HG03108 (cell line): ENCODE measurements around the gene TMEM121B.

ENCODE experiments used
- ATAC-seq: cut with Tn5 transposase; IDR thresholded peaks from one replicate; pipeline ENCODE4 v1.9.1; 2021; ENCODE audit warnings: moderate library complexity; ENCODE audit not compliant: unreplicated experiment

The TMEM121B gene

GRCh38 chr22:17140022-17140421 is 18.9 kb upstream of the TMEM121B start:
- ATAC-seq = no peak

DNA sequence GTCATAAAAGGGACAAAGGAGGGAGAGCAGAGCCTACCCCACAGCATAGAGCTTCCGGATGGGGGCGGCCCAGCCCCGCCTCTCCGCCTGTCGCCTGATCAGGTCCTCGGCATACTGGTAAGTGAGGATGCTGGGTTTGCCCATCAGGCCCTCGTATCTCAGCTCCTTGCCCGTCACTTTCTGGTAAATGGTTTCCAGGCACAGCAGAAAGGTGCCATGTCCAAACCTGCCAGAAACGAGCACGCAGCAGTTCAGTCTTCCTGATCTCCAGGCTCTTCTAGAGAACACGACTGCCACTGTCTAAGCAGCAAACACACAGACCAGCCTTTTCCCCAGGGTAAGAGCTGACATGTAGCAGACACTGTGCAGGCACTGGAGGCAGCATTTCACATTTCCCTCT is 17.4 kb upstream of the TMEM121B start:
- no peak for ATAC-seq

DNA sequence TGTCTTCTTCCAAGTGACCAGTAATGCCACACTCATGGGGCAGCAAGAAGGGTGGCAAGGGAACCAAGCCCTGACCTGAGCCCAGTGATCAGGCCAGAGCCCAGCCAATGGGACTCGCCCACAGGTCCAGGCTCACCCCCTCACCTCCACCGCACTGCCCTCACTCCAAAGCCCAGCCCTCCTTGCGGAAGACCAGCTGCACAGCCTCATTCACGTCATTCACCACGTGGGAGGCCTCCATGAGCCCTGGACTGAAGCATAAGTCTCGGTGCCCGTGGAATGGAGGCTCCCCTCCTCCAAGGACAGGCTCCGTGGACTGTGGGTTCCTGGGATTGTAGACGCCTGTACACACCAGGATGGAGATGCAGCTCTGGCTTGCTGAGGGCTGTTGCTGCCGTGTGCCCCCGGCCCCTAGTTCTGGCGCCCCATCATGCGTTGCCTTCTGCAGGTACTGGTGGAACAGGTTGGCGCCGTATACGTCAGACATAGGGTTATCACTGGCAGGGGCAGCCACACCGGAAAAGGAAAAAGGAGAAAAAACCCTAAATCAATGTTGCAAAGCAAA is 16.8 kb upstream of the TMEM121B start:
- ATAC-seq = no peak

GRCh38 chr22:17137170-17137569 is 16.0 kb upstream of the TMEM121B start:
- no peak for ATAC-seq

- ATAC-seq = no peak
These were observed 14.1 kb upstream of the TMEM121B start for GRCh38 chr22:17135153-17135760.

DNA sequence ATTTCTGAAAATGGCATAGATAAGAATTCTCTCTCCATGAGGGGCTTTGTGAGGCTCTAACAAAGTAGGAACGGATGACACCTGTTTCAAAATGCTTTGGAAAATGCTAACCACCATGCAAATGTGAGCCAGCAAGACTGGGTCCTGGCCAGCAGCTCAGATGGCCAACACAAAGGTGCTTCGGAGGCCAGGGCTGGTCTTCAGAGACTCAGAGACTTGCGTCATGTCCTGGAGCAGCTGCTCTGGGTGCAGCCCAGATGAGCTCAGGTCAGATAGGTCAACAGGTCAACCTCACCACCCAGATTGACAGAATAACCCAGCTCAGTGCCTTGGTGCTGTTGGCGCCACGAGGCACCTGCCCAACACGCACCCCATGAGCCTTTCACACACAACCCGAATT is 12.0 kb upstream of the TMEM121B start:
- ATAC-seq = no peak

GRCh38 chr22:17132112-17132511 is 11.0 kb upstream of the TMEM121B start:
- no peak for ATAC-seq

DNA sequence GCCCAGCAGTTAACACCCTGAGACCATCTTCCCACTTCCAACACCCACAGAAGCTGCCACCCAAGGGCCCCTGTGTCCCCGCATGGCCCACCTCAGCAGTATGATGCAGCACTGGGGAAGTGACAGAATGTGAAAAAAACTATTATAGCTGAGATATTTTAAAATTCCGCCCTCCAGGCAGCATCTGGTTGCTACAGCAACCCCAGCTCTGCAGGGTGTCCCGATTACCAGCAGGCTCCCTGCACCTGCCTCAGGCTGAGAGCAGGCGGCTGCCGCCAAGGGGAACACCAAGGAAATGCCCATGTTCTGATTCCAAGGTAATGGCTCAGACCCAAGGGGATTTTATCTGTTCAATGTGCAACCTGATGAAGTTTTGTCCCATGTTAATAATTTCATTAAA is 10.5 kb upstream of the TMEM121B start:
- no peak for ATAC-seq

DNA sequence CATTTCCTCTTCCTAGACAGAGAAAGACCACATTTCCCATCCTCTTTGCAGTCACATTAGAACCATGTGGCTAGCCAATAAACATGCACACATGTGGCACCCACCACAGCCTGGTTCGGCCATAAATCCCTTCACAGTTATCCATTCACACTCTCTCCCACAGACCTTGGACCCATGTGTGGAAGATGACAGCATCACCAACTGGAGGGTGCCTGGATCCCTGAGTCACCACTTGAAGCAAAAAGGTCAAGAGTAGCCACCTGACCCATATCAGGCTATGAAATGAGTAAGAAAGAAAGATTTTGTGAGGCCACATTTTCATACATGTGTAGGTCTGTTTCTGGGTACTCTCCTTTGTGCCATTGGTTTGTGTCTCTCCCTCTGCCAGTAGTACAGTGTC is 9.0 kb upstream of the TMEM121B start:
- no peak for ATAC-seq

- no peak for ATAC-seq
These were observed 388 bp downstream of the TMEM121B start for GRCh38 chr22:17120711-17121232.

- ATAC-seq = no peak
These were observed 879 bp downstream of the TMEM121B start for GRCh38 chr22:17120281-17120680.

DNA sequence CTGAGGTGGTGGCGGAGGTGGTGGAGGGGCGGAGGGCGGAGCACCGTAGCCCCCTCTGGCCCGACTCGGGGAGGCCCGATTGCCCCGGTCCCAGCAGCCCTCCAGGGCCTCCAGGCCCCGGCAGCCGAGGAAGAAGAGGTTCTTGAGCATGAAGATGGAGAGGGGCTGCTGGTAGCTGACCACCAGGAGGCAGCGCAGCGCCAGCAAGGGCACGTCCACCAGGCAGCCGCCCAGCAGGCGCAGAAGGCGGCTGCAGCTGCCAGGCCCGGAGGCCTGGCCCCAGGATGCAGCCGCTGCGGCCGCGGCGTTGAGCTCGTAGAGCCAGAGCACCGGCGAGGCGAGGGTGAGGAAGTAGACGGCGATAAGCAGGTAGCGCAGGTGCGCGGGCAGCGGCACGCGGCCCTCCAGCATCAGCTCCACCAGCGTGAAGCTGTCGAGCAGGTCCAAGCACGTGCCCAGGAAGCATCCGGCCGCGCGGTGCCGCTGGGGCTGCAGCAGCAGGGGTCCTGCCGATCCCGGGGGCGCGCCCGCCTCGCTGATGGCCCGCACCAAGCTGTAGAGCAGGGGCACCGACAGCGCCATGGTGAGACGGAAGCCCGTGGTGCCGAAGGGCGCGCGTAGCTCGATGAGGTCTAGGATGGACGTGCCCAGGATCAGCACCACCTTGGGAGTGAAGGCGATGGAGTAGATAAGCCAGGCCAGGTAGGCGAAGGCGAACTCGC is 1.5 kb downstream of the TMEM121B start:
- no peak for ATAC-seq

GRCh38 chr22:17118342-17118741 is 2.8 kb downstream of the TMEM121B start:
- ATAC-seq = no peak

- no peak for ATAC-seq
These were observed 3.3 kb downstream of the TMEM121B start for GRCh38 chr22:17117890-17118289.

DNA sequence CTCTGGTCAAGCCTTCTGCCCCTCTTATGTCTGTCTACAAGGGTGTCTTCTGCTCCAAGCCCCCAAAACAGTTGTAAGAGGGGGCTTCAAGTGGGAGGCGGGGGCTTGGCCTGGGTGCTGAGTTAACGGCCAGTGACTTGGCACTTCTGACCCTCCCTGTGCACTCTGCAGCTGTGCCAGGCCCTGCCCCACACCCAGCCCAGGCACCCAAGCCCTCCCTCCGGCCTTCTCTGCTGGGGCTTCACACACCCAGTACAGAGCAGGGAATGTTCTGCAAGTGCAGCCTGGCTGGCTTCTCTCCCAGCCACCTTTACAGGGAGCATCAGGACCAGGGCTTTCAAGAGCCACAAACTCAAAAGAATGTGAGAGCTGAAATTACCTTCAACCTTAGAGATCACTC is 3.8 kb downstream of the TMEM121B start:
- no peak for ATAC-seq

DNA sequence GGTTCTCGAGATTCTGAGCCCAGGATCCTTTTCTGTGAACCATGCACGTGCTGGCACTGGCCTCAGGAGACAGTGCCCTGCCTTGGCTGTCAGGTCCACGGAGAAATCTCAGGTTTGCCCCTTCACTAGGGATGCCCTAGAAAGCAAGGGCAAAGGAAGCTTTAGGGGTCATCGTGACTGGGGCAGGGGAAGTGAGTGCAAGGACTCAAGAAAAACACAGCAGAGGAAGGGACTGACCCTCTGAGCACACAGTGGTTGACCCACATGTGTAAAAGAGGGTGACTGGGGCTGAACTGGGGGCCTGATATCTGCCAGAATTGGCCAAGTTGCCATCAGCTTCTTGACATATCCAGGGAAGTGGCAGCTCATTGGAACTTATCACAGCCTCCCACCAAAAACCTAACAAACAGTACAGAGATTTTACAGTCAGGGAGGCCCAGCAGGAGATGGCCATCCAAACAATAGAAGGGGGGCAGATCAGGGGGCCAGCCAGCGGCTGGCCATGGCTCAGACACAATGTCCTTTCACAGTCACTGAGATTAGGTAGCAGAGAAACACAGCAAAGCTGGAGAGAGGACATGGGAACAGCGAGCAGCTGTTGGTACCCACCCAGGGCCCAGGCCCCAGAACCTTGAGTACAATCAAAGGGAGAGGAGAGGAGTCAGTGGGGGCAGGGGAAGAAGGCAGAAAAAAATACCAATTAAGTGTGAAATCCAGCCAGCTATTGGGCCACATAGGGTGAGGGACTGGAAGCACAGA is 4.4 kb downstream of the TMEM121B start:
- no peak for ATAC-seq

- ATAC-seq = no peak
These were observed 5.1 kb downstream of the TMEM121B start for GRCh38 chr22:17115945-17116565.

DNA sequence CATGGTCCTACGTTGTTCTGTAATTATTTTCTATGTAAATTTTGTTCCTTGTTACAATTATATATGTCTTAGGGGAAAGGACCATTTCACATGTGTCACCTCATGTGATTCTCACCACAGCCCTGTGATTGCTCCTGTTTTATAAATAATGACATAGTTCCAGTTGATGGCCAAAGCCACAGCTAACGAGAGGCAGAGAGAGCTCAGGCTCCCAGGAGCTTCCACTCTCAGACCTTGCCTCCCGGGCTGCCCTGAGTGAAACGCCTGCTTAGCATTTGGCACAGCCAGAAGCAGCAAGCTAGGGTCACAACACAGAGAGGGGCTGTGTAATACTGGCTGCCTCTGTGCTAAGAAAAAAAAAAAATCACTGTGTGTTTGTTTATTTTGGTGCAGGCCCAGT is 5.9 kb downstream of the TMEM121B start:
- no peak for ATAC-seq

- no peak for ATAC-seq
These were observed 6.3 kb downstream of the TMEM121B start for GRCh38 chr22:17114898-17115235.

DNA sequence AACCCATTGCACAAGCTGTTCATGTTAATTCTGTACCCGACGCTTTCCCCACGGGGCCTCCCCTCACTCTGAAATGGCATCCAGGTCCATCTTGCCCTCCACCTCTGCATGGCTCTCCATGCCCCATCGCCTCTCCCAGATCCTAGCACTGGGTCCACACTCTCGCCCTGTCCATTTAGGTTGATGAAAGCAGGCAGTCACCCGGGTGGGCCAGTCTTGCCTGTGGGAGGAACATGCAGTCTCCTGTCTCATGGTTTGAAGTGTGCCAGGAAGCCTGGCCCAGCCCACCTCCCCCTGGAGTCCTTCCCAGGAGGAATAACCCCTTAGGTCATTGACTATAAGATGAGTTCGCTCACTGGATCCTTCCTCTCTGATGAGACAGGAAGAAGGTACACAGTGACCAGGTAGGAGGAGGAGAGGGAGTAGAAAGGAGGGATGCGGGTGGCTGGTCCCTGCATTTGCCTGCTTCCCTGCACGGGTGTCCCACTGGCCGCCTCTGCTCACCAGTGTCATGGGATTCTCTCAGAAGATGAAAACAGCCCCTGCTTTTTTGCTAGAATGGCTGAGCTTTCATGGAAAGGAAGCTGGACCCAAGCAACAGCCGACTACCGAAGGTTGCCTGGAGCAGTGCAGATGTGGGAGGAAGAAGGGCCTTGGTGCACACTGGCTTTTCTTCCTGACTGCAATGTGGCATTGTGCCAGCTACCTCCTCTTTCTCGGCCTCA is 6.8 kb downstream of the TMEM121B start:
- ATAC-seq = no peak

GRCh38 chr22:17113600-17113999 is 7.6 kb downstream of the TMEM121B start:
- ATAC-seq = no peak
